SK-N-SH treated with all-trans-retinoic acid at 6 μM for 48 hours (cell line): Measurements from ENCODE around the gene MYL3.

Experiments
- CREB5 ChIP-seq: fragments of 250-450 bp; sonication (Bioruptor Pico); IDR thresholded peaks from 2 replicates; pipeline ENCODE4 v1.5.1; 2020; ENCODE audit warnings: low read depth, mild to moderate bottlenecking, moderate library complexity
- ESRRG ChIP-seq: fragments of 250-450 bp; sonication (Bioruptor Pico); IDR thresholded peaks from 2 replicates; pipeline ENCODE4 v1.6.1; 2021; ENCODE audit warnings: mild to moderate bottlenecking
- ISL1 ChIP-seq: fragments of 250-450 bp; sonication (Bioruptor Pico); IDR thresholded peaks from 2 replicates; pipeline ENCODE4 v2.1.2; 2022; ENCODE audit warnings: mild to moderate bottlenecking, moderate library complexity
- PATZ1 ChIP-seq: fragments of 250-450 bp; sonication (Bioruptor Pico); IDR thresholded peaks from 2 replicates; pipeline ENCODE4 v1.8.0; 2020; ENCODE audit warnings: mild to moderate bottlenecking, moderate library complexity, borderline replicate concordance
- PPARA ChIP-seq: fragments of 250-450 bp; sonication (Bioruptor Pico); IDR thresholded peaks from 2 replicates; pipeline ENCODE4 v1.5.0; 2020; ENCODE audit warnings: mild to moderate bottlenecking, borderline replicate concordance
- RARB ChIP-seq: fragments of 250-450 bp; sonication (Bioruptor Pico); IDR thresholded peaks from 2 replicates; pipeline ENCODE4 v1.8.0; 2021; ENCODE audit warnings: mild to moderate bottlenecking, moderate library complexity
- ZFP30 ChIP-seq: fragments of 450-650 bp; formaldehyde crosslinking; IDR thresholded peaks from 2 replicates; pipeline ENCODE4 v1.5.0; 2022; ENCODE audit warnings: mild to moderate bottlenecking, moderate library complexity

- no peak for TF ChIP-seq PATZ1
- TF ChIP-seq ZFP30 (CRISPR knock-in tag), result no peak
- TF ChIP-seq PPARA (CRISPR knock-in tag), result no peak
- TF ChIP-seq ESRRG, result no peak
- no peak for TF ChIP-seq CREB5 (CRISPR knock-in tag)
- TF ChIP-seq ISL1 (CRISPR knock-in tag), result no peak
- TF ChIP-seq RARB (CRISPR knock-in tag), result no peak
Measured at GRCh38 chr3:46871222-46871621, 8.0 kb upstream of the MYL3 start.
